GM23338 (cell line): Measurements from ENCODE around the gene DMBT1. TPM values are rescaled to one million over a fixed set of nuclear protein-coding genes. Genes with fewer than 3 reads are reported as not detected.

Experiments used
- ATAC-seq: fragments of 200-7000 bp; cut with Tn5 transposase; 3 replicates; pipeline ENCODE4 v1.9.1; 2020
- DNase-seq: peaks from one replicate; pipeline ENCODE4 v3.0.0-alpha.2; 2015; ENCODE audit warnings: low spot score
- H2AFZ ChIP-seq: fragments of 200-600 bp; sonication (generic); 2 replicates; pipeline ENCODE4 v1.8.0; 2016; ENCODE audit warnings: antibody characterized with exemption, mild to moderate bottlenecking, moderate library complexity
- H3F3A ChIP-seq: fragments of 200-600 bp; sonication (generic); replicated peaks from 2 replicates; pipeline ENCODE4 v1.8.0; 2017; ENCODE audit warnings: antibody characterized with exemption, mixed run types, low read depth
- H3K27ac ChIP-seq: fragments of 200-600 bp; sonication (generic); 2 replicates; pipeline ENCODE4 v1.6.1; 2016; ENCODE audit warnings: low read depth
- H3K27me3 ChIP-seq: fragments of 200-600 bp; sonication (generic); 2 replicates; pipeline ENCODE4 v1.8.0; 2016; ENCODE audit warnings: mild to moderate bottlenecking, mixed run types, moderate library complexity; ENCODE audit not compliant: insufficient read depth
- H3K36me3 ChIP-seq: fragments of 200-600 bp; sonication (generic); 2 replicates; pipeline ENCODE4 v1.8.0; 2016; ENCODE audit warnings: mild to moderate bottlenecking; ENCODE audit not compliant: insufficient read depth
- H3K4me1 ChIP-seq: fragments of 200-600 bp; sonication (generic); 2 replicates; pipeline ENCODE4 v1.8.0; 2016; ENCODE audit warnings: mild to moderate bottlenecking, moderate library complexity; ENCODE audit not compliant: insufficient read depth
- H3K4me2 ChIP-seq: fragments of 200-600 bp; sonication (generic); 2 replicates; pipeline ENCODE4 v1.7.1; 2017; ENCODE audit warnings: mixed run types
- H3K4me3 ChIP-seq: fragments of 200-600 bp; sonication (generic); 2 replicates; pipeline ENCODE4 v1.6.1; 2016; ENCODE audit warnings: mixed run types
- H3K79me2 ChIP-seq: fragments of 200-600 bp; sonication (generic); replicated peaks from 2 replicates; pipeline ENCODE4 v1.8.0; 2017; ENCODE audit warnings: mild to moderate bottlenecking; ENCODE audit not compliant: insufficient read depth
- H3K9me2 ChIP-seq: fragments of 200-600 bp; sonication (generic); 2 replicates; pipeline ENCODE4 v1.8.0; 2017; ENCODE audit not compliant: insufficient read depth
- H4K20me1 ChIP-seq: fragments of 200-600 bp; sonication (generic); replicated peaks from 2 replicates; pipeline ENCODE4 v1.8.0; 2017; ENCODE audit warnings: mild to moderate bottlenecking; ENCODE audit not compliant: insufficient read depth
- H3K27ac Mint-ChIP-seq: 2 replicates; pipeline ENCODE4 v1.8.0; 2020; ENCODE audit warnings: inconsistent platforms, mild to moderate bottlenecking, moderate library complexity, mixed read lengths
- H3K27me3 Mint-ChIP-seq: 3 replicates; pipeline ENCODE4 v1.8.0; 2022; ENCODE audit warnings: low read depth, mild to moderate bottlenecking, moderate library complexity, mixed read lengths, inconsistent platforms; ENCODE audit not compliant: insufficient read depth, poor library complexity
- H3K36me3 Mint-ChIP-seq: 3 replicates; pipeline ENCODE4 v1.8.0; 2021; ENCODE audit warnings: low read depth, mild to moderate bottlenecking, inconsistent platforms, moderate library complexity, mixed read lengths
- H3K4me1 Mint-ChIP-seq: 3 replicates; pipeline ENCODE4 v1.8.0; 2020; ENCODE audit warnings: mild to moderate bottlenecking, inconsistent platforms, mixed read lengths
- H3K4me3 Mint-ChIP-seq: 3 replicates; pipeline ENCODE4 v1.8.0; 2021; ENCODE audit warnings: moderate library complexity, mild to moderate bottlenecking, inconsistent platforms, mixed read lengths
- H3K9me3 Mint-ChIP-seq: 3 replicates; pipeline ENCODE4 v1.8.0; 2020; ENCODE audit warnings: moderate library complexity, mild to moderate bottlenecking, inconsistent platforms, mixed read lengths
- CREB1 ChIP-seq: fragments of 250-450 bp; sonication (Bioruptor Pico); IDR thresholded peaks from 2 replicates; pipeline ENCODE4 v1.5.0; 2020; ENCODE audit warnings: low read depth, mild to moderate bottlenecking, moderate library complexity
- ETS1 ChIP-seq: IDR thresholded peaks from 2 replicates; pipeline ENCODE4 v1.6.1; 2016; ENCODE audit warnings: antibody characterized with exemption
- EZH2 ChIP-seq: fragments of 200-600 bp; sonication (generic); IDR thresholded peaks from one replicate; pipeline ENCODE4 v1.8.0; 2017; ENCODE audit warnings: antibody characterized with exemption, mild to moderate bottlenecking, low read depth; ENCODE audit not compliant: unreplicated experiment
- EZH2phosphoT487 ChIP-seq: fragments of 200-600 bp; sonication (generic); IDR thresholded peaks from one replicate; pipeline ENCODE4 v1.8.1; 2018; ENCODE audit warnings: antibody characterized with exemption; ENCODE audit not compliant: unreplicated experiment
- JUNB ChIP-seq: IDR thresholded peaks from one replicate; pipeline ENCODE4 v1.6.1; 2016; ENCODE audit warnings: antibody characterized with exemption; ENCODE audit not compliant: unreplicated experiment
- NANOG ChIP-seq: IDR thresholded peaks from 2 replicates; pipeline ENCODE4 v1.6.1; 2016; ENCODE audit warnings: antibody characterized with exemption, borderline replicate concordance
- POLR2AphosphoS5 ChIP-seq: IDR thresholded peaks from 2 replicates; pipeline ENCODE4 v1.6.1; 2016; ENCODE audit warnings: antibody characterized with exemption, low read depth
- ZNF114 ChIP-seq: fragments of 250-450 bp; sonication (Bioruptor Pico); IDR thresholded peaks from 2 replicates; pipeline ENCODE4 v1.5.0; 2020; ENCODE audit warnings: mild to moderate bottlenecking, moderate library complexity
- ZNF331 ChIP-seq: fragments of 250-450 bp; sonication (Bioruptor Pico); IDR thresholded peaks from 2 replicates; pipeline ENCODE4 v1.5.0; 2020; ENCODE audit warnings: low read depth, mild to moderate bottlenecking, moderate library complexity
- polyA plus RNA-seq: library from polyadenylated mRNA; unstranded; fragments of >200 nt; fragmentation: Nextera tagmentation; extraction: Ambion mirVana; gene quantifications from 2 replicates; pipeline ENCODE4 v1.2.1, GENCODE V29; 2016
- total RNA-seq: library from RNA; depleted of rRNA; stranded (reverse); fragments of >200 nt; shearing (Covaris generic); gene quantifications from 2 replicates; pipeline ENCODE4 v1.2.3, GENCODE V29; 2014
- TF ChIP-seq, protein P1 (sequence below): fragments of 250-450 bp; sonication (Bioruptor Pico); IDR thresholded peaks from 2 replicates; pipeline ENCODE4 v1.5.0; 2020; ENCODE audit warnings: mild to moderate bottlenecking, moderate library complexity

The DMBT1 gene
- total and polyA plus RNA-seq, 2 experiments from 2014 or later: 0.03 to 0.05 TPM

DNA sequence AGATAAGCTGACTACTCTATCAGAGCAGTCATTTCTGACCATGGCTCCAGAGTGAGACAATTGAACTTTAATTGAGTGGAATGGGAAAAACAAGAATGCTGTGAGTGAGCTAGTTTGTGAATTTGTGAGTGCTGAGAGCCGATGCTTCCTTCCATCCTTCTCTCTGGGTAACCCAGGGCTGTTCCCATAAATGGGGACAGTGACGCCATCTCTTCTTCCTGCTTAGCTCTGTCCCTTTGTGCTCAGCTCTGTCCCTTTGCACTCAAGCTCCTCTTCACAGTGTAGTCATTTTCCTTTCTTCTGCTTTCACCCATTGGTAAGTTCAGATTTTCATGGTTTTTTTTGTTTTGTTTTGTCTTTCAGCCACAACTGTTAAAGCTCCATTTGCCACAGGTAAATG, 114.7 kb downstream of the DMBT1 start:
- Histone ChIP-seq H4K20me1 (no peaks in the 10 kb centered on the region), H3K4me3 (no peak overlapping the region), H3K27me3 (no peaks in the 10 kb centered on the region), H3K79me2 (no peaks in the 10 kb centered on the region), H3K9me2 (0 out of 2 replicates have a peak, but pooled peaks cover 6% of the 10 kb centered on the region), H3K4me1 (no peaks in the 10 kb centered on the region), H2AFZ (peak overlapping the region; percentile 32; the same call in 1 of the 2 replicates), H3K36me3 (no peaks in the 10 kb centered on the region), H3K27ac (no peak overlapping the region), H3F3A (no peaks in the 10 kb centered on the region), H3K4me2 (no peak overlapping the region)
- Mint-ChIP-seq H3K27ac (no peak overlapping the region), H3K4me3 (no peak overlapping the region), H3K4me1 (peaks cover 6% of the 10 kb centered on the region; the same call in 1 of the 3 replicates), H3K9me3 (no peaks in the 10 kb centered on the region; the same call in 2 of the 3 replicates), H3K27me3 (peaks cover 4% of the 10 kb centered on the region), H3K36me3 (no peaks in the 10 kb centered on the region)
- TF ChIP-seq CREB1 (CRISPR knock-in tag) (no peak), EZH2 (no peak), POLR2AphosphoS5 (no peak), NANOG (no peak)
- no peak for ATAC-seq
- no peak for DNase-seq

- Histone ChIP-seq H4K20me1 (no peaks in the 10 kb centered on the region), H3K4me1 (no peaks in the 10 kb centered on the region), H3K79me2 (no peaks in the 10 kb centered on the region), H3F3A (no peaks in the 10 kb centered on the region), H3K9me2 (0 out of 2 replicates have a peak, but pooled peaks cover 4% of the 10 kb centered on the region), H3K4me2 (no peak overlapping the region), H3K4me3 (no peak overlapping the region), H3K36me3 (no peaks in the 10 kb centered on the region), H3K27ac (no peak overlapping the region), H3K27me3 (no peaks in the 10 kb centered on the region), H2AFZ (no peak overlapping the region)
- H3K36me3 Mint-ChIP-seq: no peaks in the 10 kb centered on the region
- no peak for TF ChIP-seq ZNF114
- no peak for TF ChIP-seq POLR2AphosphoS5
- no peak for TF ChIP-seq NANOG
- no peak for TF ChIP-seq EZH2phosphoT487
- TF ChIP-seq ZNF331 (CRISPR knock-in tag): no peak
- TF ChIP-seq, protein P1, sequence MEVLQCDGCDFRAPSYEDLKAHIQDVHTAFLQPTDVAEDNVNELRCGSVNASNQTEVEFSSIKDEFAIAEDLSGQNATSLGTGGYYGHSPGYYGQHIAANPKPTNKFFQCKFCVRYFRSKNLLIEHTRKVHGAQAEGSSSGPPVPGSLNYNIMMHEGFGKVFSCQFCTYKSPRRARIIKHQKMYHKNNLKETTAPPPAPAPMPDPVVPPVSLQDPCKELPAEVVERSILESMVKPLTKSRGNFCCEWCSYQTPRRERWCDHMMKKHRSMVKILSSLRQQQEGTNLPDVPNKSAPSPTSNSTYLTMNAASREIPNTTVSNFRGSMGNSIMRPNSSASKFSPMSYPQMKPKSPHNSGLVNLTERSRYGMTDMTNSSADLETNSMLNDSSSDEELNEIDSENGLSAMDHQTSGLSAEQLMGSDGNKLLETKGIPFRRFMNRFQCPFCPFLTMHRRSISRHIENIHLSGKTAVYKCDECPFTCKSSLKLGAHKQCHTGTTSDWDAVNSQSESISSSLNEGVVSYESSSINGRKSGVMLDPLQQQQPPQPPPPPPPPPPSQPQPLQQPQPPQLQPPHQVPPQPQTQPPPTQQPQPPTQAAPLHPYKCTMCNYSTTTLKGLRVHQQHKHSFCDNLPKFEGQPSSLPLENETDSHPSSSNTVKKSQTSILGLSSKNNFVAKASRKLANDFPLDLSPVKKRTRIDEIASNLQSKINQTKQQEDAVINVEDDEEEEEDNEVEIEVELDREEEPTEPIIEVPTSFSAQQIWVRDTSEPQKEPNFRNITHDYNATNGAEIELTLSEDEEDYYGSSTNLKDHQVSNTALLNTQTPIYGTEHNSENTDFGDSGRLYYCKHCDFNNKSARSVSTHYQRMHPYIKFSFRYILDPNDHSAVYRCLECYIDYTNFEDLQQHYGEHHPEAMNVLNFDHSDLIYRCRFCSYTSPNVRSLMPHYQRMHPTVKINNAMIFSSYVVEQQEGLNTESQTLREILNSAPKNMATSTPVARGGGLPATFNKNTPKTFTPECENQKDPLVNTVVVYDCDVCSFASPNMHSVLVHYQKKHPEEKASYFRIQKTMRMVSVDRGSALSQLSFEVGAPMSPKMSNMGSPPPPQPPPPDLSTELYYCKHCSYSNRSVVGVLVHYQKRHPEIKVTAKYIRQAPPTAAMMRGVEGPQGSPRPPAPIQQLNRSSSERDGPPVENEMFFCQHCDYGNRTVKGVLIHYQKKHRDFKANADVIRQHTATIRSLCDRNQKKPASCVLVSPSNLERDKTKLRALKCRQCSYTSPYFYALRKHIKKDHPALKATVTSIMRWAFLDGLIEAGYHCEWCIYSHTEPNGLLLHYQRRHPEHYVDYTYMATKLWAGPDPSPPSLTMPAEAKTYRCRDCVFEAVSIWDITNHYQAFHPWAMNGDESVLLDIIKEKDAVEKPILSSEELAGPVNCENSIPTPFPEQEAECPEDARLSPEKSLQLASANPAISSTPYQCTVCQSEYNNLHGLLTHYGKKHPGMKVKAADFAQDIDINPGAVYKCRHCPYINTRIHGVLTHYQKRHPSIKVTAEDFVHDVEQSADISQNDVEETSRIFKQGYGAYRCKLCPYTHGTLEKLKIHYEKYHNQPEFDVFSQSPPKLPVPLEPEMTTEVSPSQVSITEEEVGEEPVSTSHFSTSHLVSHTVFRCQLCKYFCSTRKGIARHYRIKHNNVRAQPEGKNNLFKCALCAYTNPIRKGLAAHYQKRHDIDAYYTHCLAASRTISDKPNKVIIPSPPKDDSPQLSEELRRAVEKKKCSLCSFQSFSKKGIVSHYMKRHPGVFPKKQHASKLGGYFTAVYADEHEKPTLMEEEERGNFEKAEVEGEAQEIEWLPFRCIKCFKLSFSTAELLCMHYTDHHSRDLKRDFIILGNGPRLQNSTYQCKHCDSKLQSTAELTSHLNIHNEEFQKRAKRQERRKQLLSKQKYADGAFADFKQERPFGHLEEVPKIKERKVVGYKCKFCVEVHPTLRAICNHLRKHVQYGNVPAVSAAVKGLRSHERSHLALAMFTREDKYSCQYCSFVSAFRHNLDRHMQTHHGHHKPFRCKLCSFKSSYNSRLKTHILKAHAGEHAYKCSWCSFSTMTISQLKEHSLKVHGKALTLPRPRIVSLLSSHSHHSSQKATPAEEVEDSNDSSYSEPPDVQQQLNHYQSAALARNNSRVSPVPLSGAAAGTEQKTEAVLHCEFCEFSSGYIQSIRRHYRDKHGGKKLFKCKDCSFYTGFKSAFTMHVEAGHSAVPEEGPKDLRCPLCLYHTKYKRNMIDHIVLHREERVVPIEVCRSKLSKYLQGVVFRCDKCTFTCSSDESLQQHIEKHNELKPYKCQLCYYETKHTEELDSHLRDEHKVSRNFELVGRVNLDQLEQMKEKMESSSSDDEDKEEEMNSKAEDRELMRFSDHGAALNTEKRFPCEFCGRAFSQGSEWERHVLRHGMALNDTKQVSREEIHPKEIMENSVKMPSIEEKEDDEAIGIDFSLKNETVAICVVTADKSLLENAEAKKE (CRISPR knock-in tag): no peak
- no peak for TF ChIP-seq ETS1
- TF ChIP-seq JUNB: no peak
- H3K4me1 Mint-ChIP-seq: peaks cover 5% of the 10 kb centered on the region; the same call in 1 of the 3 replicates
- no peak for ATAC-seq
- H3K27me3 Mint-ChIP-seq: peaks cover 1% of the 10 kb centered on the region
- H3K27ac Mint-ChIP-seq: no peak overlapping the region
- no peak for DNase-seq
- no peaks in the 10 kb centered on the region; the same call in 2 of the 3 replicates for H3K9me3 Mint-ChIP-seq
- no peak overlapping the region for H3K4me3 Mint-ChIP-seq
These were observed 117.7 kb downstream of the DMBT1 start for GRCh38 chr10:122678266-122678665.
